ENCODE measurements around the gene SCAF8.

The SCAF8 gene

GRCh38 chr6:154839546-154839945 is 106.3 kb downstream of the SCAF8 start:
- DNase-seq (ENCODE audit: low read depth, low spot score), result no peak

GRCh38 chr6:154840363-154840762 is 107.1 kb downstream of the SCAF8 start:
- no peak for DNase-seq (ENCODE audit: low read depth, low spot score)

GRCh38 chr6:154841109-154841508 is 107.9 kb downstream of the SCAF8 start:
- DNase-seq (ENCODE audit: low read depth, low spot score), result no peak

GRCh38 chr6:154842833-154843232 is 109.6 kb downstream of the SCAF8 start:
- DNase-seq (ENCODE audit: low read depth, low spot score), result no peak

GRCh38 chr6:154847318-154847717 is 114.1 kb downstream of the SCAF8 start:
- DNase-seq (ENCODE audit: low read depth, low spot score), result no peak

- DNase-seq (ENCODE audit: low read depth, low spot score), result no peak
Measured at GRCh38 chr6:154848580-154848979, 115.4 kb downstream of the SCAF8 start.

GRCh38 chr6:154849475-154849874 is 116.3 kb downstream of the SCAF8 start:
- no peak for DNase-seq (ENCODE audit: low read depth, low spot score)

GRCh38 chr6:154852687-154853086 is 119.5 kb downstream of the SCAF8 start:
- no peak for DNase-seq (ENCODE audit: low read depth, low spot score)

GRCh38 chr6:154857529-154857928 is 124.3 kb downstream of the SCAF8 start:
- no peak for DNase-seq (ENCODE audit: low read depth, low spot score)

- no peak for DNase-seq (ENCODE audit: low read depth, low spot score)
Measured at GRCh38 chr6:154861825-154862224, 128.6 kb downstream of the SCAF8 start.

GRCh38 chr6:154862536-154862935 is 129.3 kb downstream of the SCAF8 start:
- no peak for DNase-seq (ENCODE audit: low read depth, low spot score)

- DNase-seq (ENCODE audit: low read depth, low spot score), result no peak
Measured at GRCh38 chr6:154864066-154864430, 130.8 kb downstream of the SCAF8 start.

- no peak for DNase-seq (ENCODE audit: low read depth, low spot score)
Measured at GRCh38 chr6:154865291-154865690, 132.1 kb downstream of the SCAF8 start.

- peak; percentile 7 for DNase-seq (ENCODE audit: low read depth, low spot score)
Measured at GRCh38 chr6:154868143-154868594, 135.0 kb downstream of the SCAF8 start.

GRCh38 chr6:154872542-154873114 is 139.4 kb downstream of the SCAF8 start:
- DNase-seq (ENCODE audit: low read depth, low spot score), result peak; percentile 25

GRCh38 chr6:154873546-154873945 is 140.3 kb downstream of the SCAF8 start:
- no peak for DNase-seq (ENCODE audit: low read depth, low spot score)

- no peak for DNase-seq (ENCODE audit: low read depth, low spot score)
Measured at GRCh38 chr6:154874773-154875592, 141.8 kb downstream of the SCAF8 start.

- DNase-seq (ENCODE audit: low read depth, low spot score), result no peak
Measured at GRCh38 chr6:154876486-154877280, 143.5 kb downstream of the SCAF8 start.

- no peak for DNase-seq (ENCODE audit: low read depth, low spot score)
Measured at GRCh38 chr6:154878871-154879491, 145.8 kb downstream of the SCAF8 start.

- no peak for DNase-seq (ENCODE audit: low read depth, low spot score)
Measured at GRCh38 chr6:154882107-154882506, 148.9 kb downstream of the SCAF8 start.

Data from iPS DF 19.7 (cell line).